SH-SY5Y (cell line): ENCODE results near the gene GDF7.

Source experiments
- GATA2 ChIP-seq: IDR thresholded peaks from 2 replicates; pipeline ENCODE4 v1.6.1; 2011; ENCODE audit warnings: mild to moderate bottlenecking, low read depth, low read length
- GATA3 ChIP-seq: IDR thresholded peaks from 2 replicates; pipeline ENCODE4 v1.6.1; 2011; ENCODE audit warnings: low read depth, mild to moderate bottlenecking, low read length, moderate library complexity

DNA sequence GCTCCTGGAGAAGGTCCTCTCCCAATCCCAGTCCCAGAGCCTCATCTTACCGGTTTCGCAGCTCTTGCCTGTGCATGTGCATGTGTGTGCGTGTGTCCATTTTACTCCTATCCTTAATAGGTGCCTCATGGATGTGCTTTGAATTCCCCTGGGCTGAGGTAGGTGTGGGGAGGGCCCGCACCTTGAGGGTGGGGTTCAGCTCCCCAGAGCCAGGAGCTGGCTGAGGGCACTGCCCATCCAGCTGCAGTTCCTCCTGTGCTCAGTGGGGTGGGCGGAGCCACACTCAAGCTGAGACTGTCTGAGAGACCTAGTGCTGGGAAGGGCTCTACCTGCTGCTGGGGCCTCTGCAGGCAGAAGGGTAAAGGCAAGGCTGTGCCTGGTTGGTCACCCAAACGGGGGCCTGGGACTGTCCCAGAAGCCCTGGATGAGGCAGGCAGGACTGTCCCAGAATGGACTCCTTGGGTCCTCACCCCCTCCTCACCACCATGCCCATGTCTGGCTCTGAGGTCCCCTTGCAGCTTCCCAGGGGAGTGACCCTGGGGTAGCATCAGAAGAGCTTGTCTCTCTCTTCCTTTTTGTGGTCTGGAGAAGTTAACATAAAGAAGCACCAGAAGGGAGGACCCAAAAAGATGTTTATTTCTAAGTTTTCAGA, 8.9 kb downstream of the GDF7 start:
- TF ChIP-seq GATA2 (no peak), GATA3 (no peak)
